Measurements from ENCODE around the gene PLG.

The PLG gene

DNA sequence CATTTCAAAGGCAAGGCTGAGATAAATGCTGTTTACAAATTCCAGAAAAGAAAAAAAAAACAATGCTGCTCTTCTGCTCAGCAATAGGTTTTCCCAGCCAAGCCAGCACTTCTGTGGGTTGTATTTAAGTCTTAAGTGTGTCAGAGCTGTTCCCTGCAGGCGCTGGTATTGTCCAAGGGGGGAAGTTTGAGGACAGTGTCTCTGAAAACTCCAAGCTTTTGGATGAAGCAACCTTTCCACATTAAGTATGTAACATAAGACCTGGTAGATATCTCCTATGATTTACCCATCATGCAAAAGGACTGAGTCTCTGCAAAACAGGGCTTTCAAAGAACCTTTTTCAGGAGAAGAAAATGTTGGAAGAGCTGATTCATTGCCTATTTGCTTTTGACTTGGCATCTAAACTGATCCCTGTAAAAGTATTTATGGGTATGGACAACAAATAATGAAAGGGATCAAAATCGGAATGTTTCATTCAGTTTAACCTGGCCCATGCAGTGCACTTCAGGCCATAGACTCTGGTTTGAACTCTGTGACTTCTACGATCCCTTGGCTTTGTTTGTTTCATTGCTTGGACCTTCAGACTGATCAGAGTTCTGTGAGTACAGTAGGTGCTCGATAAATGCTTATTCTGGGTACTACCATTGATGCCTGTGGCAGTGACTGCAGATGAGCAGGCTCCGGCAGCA is 16.1 kb upstream of the PLG start:
- TF ChIP-seq, protein P1, sequence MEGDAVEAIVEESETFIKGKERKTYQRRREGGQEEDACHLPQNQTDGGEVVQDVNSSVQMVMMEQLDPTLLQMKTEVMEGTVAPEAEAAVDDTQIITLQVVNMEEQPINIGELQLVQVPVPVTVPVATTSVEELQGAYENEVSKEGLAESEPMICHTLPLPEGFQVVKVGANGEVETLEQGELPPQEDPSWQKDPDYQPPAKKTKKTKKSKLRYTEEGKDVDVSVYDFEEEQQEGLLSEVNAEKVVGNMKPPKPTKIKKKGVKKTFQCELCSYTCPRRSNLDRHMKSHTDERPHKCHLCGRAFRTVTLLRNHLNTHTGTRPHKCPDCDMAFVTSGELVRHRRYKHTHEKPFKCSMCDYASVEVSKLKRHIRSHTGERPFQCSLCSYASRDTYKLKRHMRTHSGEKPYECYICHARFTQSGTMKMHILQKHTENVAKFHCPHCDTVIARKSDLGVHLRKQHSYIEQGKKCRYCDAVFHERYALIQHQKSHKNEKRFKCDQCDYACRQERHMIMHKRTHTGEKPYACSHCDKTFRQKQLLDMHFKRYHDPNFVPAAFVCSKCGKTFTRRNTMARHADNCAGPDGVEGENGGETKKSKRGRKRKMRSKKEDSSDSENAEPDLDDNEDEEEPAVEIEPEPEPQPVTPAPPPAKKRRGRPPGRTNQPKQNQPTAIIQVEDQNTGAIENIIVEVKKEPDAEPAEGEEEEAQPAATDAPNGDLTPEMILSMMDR (IDR thresholded peaks at IDR 0.05; ENCODE audit: low read length), result no peak
- TF ChIP-seq EZH2phosphoT487 (IDR thresholded peaks at IDR 0.05; ENCODE audit: low read length) (no peak), EZH2 (optimal IDR thresholded peaks at IDR 0.05; ENCODE audit: low read depth, low read length) (no peak)
- H3K79me2 ChIP-seq (ENCODE audit: low read length), result no peaks in the 10 kb centered on the region
- H3K27ac ChIP-seq (ENCODE audit: low read length), result no peak overlapping the region
- DNase-seq, result no peak
- H3K4me1 ChIP-seq (ENCODE audit: low read length), result no peaks in the 10 kb centered on the region
- no peaks in the 10 kb centered on the region for H4K20me1 ChIP-seq (ENCODE audit: insufficient read depth, low read length)
- H3K4me3 ChIP-seq (ENCODE audit: low read length), result no peak overlapping the region
- no peak overlapping the region for H3K4me2 ChIP-seq (ENCODE audit: low read depth, low read length)
- no peaks in the 10 kb centered on the region for H3K9me3 ChIP-seq (replicated peaks; ENCODE audit: insufficient read depth, low read length)
- no peak overlapping the region for H2AFZ ChIP-seq (ENCODE audit: low read length)
- H3K9me2 ChIP-seq (replicated peaks; ENCODE audit: insufficient read depth, low read length), result no peaks in the 10 kb centered on the region
- H3K9ac ChIP-seq (ENCODE audit: low read length), result no peak overlapping the region
- no peaks in the 10 kb centered on the region for H3F3A ChIP-seq (ENCODE audit: insufficient read depth, low read length)
- no peaks in the 10 kb centered on the region for H3K36me3 ChIP-seq (replicated peaks; ENCODE audit: insufficient read depth, low read length)
- no peaks in the 10 kb centered on the region for H3K27me3 ChIP-seq (replicated peaks; ENCODE audit: insufficient read depth, low read length)

DNA sequence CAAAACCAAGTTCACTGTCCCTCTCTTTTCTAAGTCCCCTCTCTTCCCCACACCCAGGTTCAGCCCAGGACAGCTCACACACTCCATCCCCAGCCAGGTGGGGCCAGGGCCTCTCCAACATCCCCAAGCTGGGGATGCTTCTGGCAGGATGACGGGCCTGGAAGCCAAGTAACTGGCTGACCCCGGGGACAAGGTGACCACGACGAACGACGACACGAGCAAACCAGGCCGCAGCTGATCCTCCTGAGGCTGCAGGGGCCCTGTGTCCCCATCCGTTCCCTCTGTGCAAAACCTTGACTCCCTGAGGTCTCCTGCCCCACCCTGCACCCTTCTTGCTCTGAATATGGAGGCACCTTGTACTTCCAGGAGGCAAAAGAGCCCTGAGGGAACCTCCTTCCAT is 11.6 kb upstream of the PLG start:
- TF ChIP-seq EZH2phosphoT487 (IDR thresholded peaks at IDR 0.05; ENCODE audit: low read length), result no peak
- TF ChIP-seq, protein P1 (IDR thresholded peaks at IDR 0.05; ENCODE audit: low read length), result no peak
- no peak for TF ChIP-seq EZH2 (optimal IDR thresholded peaks at IDR 0.05; ENCODE audit: low read depth, low read length)
- H3K9ac ChIP-seq (ENCODE audit: low read length), result no peak overlapping the region

GRCh38 chr6:160691617-160692016 is 10.4 kb upstream of the PLG start:
- no peak for DNase-seq
- Histone ChIP-seq H2AFZ (ENCODE audit: low read length) (no peak overlapping the region), H3K36me3 (replicated peaks; ENCODE audit: insufficient read depth, low read length) (no peaks in the 10 kb centered on the region), H3K79me2 (ENCODE audit: low read length) (no peaks in the 10 kb centered on the region), H3K4me3 (ENCODE audit: low read length) (no peak overlapping the region), H3K9me3 (replicated peaks; ENCODE audit: insufficient read depth, low read length) (no peaks in the 10 kb centered on the region), H3K9me2 (replicated peaks; ENCODE audit: insufficient read depth, low read length) (no peaks in the 10 kb centered on the region), H3K27me3 (replicated peaks; ENCODE audit: insufficient read depth, low read length) (no peaks in the 10 kb centered on the region), H3K27ac (ENCODE audit: low read length) (no peak overlapping the region), H4K20me1 (ENCODE audit: insufficient read depth, low read length) (no peaks in the 10 kb centered on the region), H3K4me1 (ENCODE audit: low read length) (no peaks in the 10 kb centered on the region), H3K4me2 (ENCODE audit: low read depth, low read length) (no peak overlapping the region), H3F3A (ENCODE audit: insufficient read depth, low read length) (no peaks in the 10 kb centered on the region), H3K9ac (ENCODE audit: low read length) (no peak overlapping the region)
- TF ChIP-seq, protein P1 (IDR thresholded peaks at IDR 0.05; ENCODE audit: low read length), result no peak
- TF ChIP-seq EZH2phosphoT487 (IDR thresholded peaks at IDR 0.05; ENCODE audit: low read length), result no peak
- no peak for TF ChIP-seq EZH2 (optimal IDR thresholded peaks at IDR 0.05; ENCODE audit: low read depth, low read length)

More for the DNA sequence above, 11.6 kb upstream of the PLG start:
- no peaks in the 10 kb centered on the region for H3K4me1 ChIP-seq (ENCODE audit: low read length)
- no peak overlapping the region for H2AFZ ChIP-seq (ENCODE audit: low read length)
- H3K27me3 ChIP-seq (replicated peaks; ENCODE audit: insufficient read depth, low read length), result no peaks in the 10 kb centered on the region
- H3K4me3 ChIP-seq (ENCODE audit: low read length), result no peak overlapping the region
- DNase-seq, result no peak
- H3K36me3 ChIP-seq (replicated peaks; ENCODE audit: insufficient read depth, low read length), result no peaks in the 10 kb centered on the region
- H3K27ac ChIP-seq (ENCODE audit: low read length), result no peak overlapping the region
- no peaks in the 10 kb centered on the region for H3K9me3 ChIP-seq (replicated peaks; ENCODE audit: insufficient read depth, low read length)
- no peaks in the 10 kb centered on the region for H3K79me2 ChIP-seq (ENCODE audit: low read length)
- no peaks in the 10 kb centered on the region for H3K9me2 ChIP-seq (replicated peaks; ENCODE audit: insufficient read depth, low read length)
- H4K20me1 ChIP-seq (ENCODE audit: insufficient read depth, low read length), result no peaks in the 10 kb centered on the region
- H3F3A ChIP-seq (ENCODE audit: insufficient read depth, low read length), result no peaks in the 10 kb centered on the region
- no peak overlapping the region for H3K4me2 ChIP-seq (ENCODE audit: low read depth, low read length)
